Bronchial epithelial cell (primary cell): ENCODE measurements around the gene HOXB3. TPM values are rescaled to one million over a fixed set of nuclear protein-coding genes. Genes with fewer than 3 reads are reported as not detected.

Experiments used
- DNase-seq: peaks from one replicate; pipeline ENCODE4 v3.0.0-alpha.2; 2010; ENCODE audit warnings: low read depth
- FAIRE-seq: peaks from 2 replicates; lab custom pipeline; 2011; peaks lifted over from hg19 to GRCh38; lab: Jason Lieb, UNC
- H3K27me3 ChIP-seq: 2 replicates; pipeline ENCODE4 v1.5.1; 2011; ENCODE audit warnings: low read length; ENCODE audit not compliant: control insufficient read depth, insufficient read depth
- H3K36me3 ChIP-seq: 2 replicates; pipeline ENCODE4 v1.5.1; 2011; ENCODE audit warnings: low read length; ENCODE audit not compliant: control insufficient read depth, insufficient read depth
- H3K4me3 ChIP-seq: 2 replicates; pipeline ENCODE4 v1.5.1; 2011; ENCODE audit warnings: mild to moderate bottlenecking, low read depth, low read length, control low read depth
- total RNA-seq: library from RNA; depleted of rRNA; stranded (reverse); fragments of >200 nt; gene quantifications from 2 replicates; pipeline ENCODE4 v1.2.1, GENCODE V29; 2014
- TF ChIP-seq, protein P1 (sequence below): IDR thresholded peaks from 2 replicates; pipeline ENCODE4 v1.5.1; 2011; ENCODE audit warnings: mild to moderate bottlenecking, moderate library complexity, low read length, control low read depth, inconsistent platforms; ENCODE audit not compliant: insufficient read depth, severe bottlenecking

HOXB3 gene
- total RNA-seq, 1 donor from 2014 or later: not detected

DNA sequence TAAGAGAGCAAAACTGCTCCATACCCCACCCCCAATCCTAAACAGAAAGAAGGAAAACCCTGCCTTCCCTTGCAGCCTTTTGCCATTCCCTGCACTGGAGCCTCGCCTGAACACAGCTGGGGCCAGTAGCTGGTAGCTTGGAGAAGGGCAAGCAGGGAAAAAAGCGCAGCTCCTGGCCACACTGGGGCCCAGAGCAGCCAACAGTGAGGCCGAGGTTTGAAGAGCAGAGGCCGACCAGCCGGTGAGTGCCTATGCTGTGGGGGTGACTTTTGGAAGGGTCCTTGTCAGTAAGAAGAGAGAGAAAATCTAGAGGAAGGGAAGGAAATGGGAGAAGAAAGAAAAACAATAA lies 39.3 kb upstream of the HOXB3 start:
- Histone ChIP-seq H3K27me3 (peaks cover 89% of the 10 kb centered on the region), H3K4me3 (no peak overlapping the region), H3K36me3 (no peaks in the 10 kb centered on the region)
- DNase-seq (no peak), FAIRE-seq (no peak)
- TF ChIP-seq, protein P1, sequence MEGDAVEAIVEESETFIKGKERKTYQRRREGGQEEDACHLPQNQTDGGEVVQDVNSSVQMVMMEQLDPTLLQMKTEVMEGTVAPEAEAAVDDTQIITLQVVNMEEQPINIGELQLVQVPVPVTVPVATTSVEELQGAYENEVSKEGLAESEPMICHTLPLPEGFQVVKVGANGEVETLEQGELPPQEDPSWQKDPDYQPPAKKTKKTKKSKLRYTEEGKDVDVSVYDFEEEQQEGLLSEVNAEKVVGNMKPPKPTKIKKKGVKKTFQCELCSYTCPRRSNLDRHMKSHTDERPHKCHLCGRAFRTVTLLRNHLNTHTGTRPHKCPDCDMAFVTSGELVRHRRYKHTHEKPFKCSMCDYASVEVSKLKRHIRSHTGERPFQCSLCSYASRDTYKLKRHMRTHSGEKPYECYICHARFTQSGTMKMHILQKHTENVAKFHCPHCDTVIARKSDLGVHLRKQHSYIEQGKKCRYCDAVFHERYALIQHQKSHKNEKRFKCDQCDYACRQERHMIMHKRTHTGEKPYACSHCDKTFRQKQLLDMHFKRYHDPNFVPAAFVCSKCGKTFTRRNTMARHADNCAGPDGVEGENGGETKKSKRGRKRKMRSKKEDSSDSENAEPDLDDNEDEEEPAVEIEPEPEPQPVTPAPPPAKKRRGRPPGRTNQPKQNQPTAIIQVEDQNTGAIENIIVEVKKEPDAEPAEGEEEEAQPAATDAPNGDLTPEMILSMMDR: no peak

DNA sequence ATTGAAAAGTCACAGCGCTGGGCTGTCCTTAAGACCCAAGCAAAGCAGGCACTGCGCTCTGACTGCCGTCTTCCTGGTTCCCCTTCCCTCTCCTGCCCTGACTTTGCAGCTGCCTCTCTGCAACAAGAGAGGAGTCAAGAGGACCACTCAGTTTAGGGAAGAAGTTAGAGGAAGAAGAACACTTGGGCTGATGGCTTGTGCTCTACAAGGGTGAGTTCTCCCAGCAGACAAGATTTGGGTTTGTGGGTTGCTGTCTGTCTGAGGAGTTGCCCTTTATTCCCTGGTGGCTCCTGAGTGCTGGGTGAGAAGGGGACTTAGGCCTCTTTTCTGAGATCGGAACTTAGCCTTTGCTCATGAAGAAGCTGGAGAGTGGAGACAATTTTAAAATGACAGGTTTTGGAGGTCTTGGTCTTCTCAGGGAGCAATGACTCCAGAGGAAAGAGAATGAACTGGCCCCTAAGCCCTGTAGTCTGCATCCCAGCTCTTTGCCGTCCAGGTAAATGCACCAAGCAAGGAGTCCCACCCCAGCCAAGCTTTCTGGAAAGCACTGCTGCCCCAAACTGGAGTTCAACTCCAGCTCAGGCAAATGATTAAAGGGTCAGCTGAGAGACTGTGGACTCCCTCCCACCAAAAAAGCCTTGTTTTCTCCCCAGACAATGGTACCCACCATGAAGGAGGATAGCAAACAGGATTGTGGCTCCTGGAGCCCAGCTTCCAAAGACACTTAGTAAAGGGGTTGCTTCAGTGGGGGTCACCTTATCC lies 38.8 kb upstream of the HOXB3 start:
- TF ChIP-seq, protein P1: no peak
- Histone ChIP-seq H3K4me3 (no peak overlapping the region), H3K27me3 (peaks cover 91% of the 10 kb centered on the region), H3K36me3 (no peaks in the 10 kb centered on the region)
- DNase-seq (no peak), FAIRE-seq (no peak)

DNA sequence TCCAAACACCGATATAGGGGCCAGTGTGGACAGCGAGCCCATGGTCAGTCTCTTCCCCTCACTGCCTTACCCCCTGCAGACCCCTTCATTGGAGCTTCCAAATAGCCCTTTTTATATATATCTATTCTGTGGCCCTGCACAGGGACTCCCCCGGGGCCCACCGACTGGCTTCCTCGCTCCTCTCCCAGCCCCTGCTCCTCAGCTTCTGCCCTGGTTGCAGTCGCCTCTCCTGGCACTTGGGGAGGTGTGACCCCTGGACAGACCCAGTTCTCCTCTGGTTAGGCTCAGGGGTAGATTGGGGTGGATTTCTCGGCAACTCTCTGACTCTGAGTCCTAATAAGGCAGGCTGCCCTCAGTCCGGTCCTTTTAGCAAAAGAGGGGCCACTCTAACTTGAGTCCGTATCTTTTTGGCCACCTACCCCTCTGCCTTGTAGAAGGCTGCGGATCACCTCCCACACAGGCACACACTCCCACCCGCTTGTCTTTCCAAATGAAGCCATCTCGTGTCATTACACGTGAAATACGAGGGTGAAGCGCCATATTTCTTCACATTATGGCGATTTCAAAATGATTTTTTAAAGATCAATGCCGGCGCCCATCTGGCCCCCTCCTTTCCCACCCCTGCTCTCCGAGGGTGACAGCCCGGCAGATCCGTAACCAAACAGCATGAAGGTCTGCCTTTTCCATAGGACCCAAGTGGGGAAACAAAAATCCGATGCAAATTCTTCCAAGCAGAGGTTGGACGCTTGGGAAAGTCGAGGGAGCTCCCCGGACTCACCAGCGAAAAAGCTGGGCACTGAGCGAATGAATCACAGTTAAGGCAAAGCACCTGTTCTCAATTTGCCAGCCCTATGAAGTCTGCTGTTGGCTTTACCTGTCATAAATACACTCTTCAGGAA lies 37.8 kb upstream of the HOXB3 start:
- H3K27me3 ChIP-seq: peaks cover 91% of the 10 kb centered on the region

DNA sequence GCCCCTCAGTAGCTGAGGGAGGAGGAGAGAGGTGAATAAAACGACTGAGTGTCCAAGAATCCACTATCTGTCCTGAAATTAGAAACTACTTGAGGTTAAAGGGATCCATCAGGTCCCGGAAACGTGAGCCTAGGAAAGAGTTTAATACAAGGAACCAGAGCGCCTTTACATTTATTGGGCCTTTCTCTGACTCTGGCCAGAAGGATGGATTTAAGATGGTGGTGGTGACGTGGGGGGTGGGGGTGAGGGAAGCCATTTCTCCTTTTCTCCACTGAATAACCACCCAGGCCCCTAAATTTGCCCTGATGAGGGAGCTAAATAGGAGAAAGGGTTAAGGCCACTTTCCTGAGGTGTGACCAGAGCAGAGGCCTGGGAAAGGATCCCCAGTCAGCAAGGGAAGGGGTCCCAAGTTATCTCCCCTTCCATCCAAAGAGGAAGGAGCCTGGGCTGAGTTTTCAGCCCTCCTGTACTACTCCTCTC lies 37.1 kb upstream of the HOXB3 start:
- Histone ChIP-seq H3K4me3 (no peak overlapping the region), H3K27me3 (peaks cover 91% of the 10 kb centered on the region), H3K36me3 (no peaks in the 10 kb centered on the region)
- DNase-seq (no peak), FAIRE-seq (no peak)
- TF ChIP-seq, protein P1: no peak

More for the DNA sequence above, 37.8 kb upstream of the HOXB3 start:
- Histone ChIP-seq H3K36me3 (no peaks in the 10 kb centered on the region), H3K4me3 (no peak overlapping the region)
- TF ChIP-seq, protein P1: no peak
- FAIRE-seq (no peak), DNase-seq (no peak)

DNA sequence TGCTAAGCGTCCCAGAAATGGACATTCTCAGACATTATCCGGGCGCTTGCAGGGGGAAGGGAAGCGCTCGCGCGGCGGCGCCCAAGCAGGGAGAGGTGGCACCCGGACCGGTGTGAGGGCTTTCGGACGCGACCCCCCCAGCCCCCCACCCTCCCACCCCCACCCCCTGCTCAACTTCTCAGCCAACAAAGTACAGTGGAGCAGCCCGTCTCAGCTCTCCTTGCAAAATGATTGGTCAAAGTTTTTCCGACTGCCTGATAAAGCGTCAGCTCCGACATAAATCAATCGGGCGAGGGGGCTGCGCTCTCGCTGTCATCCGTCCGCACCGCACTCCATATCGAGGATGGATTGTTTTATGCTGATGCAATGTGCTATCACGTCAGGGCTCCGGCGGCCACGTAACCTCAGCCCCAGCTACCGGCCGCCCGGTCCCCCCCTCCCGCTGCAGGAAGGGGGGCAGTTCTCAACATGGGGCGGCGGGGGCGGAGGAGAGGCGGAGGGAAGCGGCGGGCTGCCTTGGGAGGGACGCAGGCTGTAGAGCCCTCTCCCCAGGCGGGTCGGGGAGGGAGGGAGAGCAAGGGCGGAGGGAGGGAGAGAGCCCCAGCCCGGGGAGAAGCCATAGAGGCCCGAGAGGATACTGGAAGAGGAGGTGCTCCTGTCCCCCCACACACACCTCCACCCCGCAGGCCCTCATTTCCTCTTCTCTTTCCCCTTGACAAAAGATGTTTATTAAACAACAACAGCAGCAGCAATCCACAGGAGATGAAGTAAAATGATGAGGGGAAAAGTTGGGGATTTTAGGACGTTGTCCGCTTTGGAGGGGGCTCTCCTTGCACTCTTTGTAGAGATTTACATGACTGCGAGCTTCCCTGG lies 36.4 kb upstream of the HOXB3 start, which contains the start of gene HOXB9:
TSS of gene HOXB9 (minus strand) at position 114 of the 873 bp plus-strand sequence. CDS start at position 25, 89 bp downstream.
- FAIRE-seq: no peak
- no peak for DNase-seq
- TF ChIP-seq, protein P1: no peak
- H3K36me3 ChIP-seq: no peaks in the 10 kb centered on the region
- no peak within 1 kb of the TSS for H3K4me3 ChIP-seq
- H3K27me3 ChIP-seq: peaks cover 90% of the 10 kb centered on the region
